ENCODE results near the gene SYNDIG1.

SYNDIG1 gene

GRCh38 chr20:24699321-24700165, 230.1 kb downstream of the SYNDIG1 start:
- DNase-seq, result no peak

GRCh38 chr20:24700166-24700860, 230.9 kb downstream of the SYNDIG1 start:
- no peak for DNase-seq

GRCh38 chr20:24701027-24701426, 231.6 kb downstream of the SYNDIG1 start:
- no peak for DNase-seq

GRCh38 chr20:24701668-24702067, 232.2 kb downstream of the SYNDIG1 start:
- no peak for DNase-seq

- DNase-seq, result no peak
Measured at GRCh38 chr20:24702501-24703283, 233.3 kb downstream of the SYNDIG1 start.

GRCh38 chr20:24703284-24703610, 233.8 kb downstream of the SYNDIG1 start:
- DNase-seq, result no peak

- DNase-seq, result no peak
Measured at GRCh38 chr20:24704899-24705298, 235.5 kb downstream of the SYNDIG1 start.

- no peak for DNase-seq
Measured at GRCh38 chr20:24705486-24705885, 236.1 kb downstream of the SYNDIG1 start.

GRCh38 chr20:24708411-24709295, 239.2 kb downstream of the SYNDIG1 start:
- no peak for DNase-seq

Measured in SHP77 (cell line).